Neural cell (in vitro differentiated cells): Measurements from ENCODE around the gene FOXK1.

ENCODE experiments used
- CTCF ChIP-seq: fragments of 450-650 bp; IDR thresholded peaks from 2 replicates; pipeline ENCODE4 v1.5.1; 2014; ENCODE audit warnings: antibody characterized with exemption, mild to moderate bottlenecking, moderate library complexity; ENCODE audit not compliant: poor library complexity, severe bottlenecking
- EP300 ChIP-seq: fragments of 450-650 bp; conservative IDR thresholded peaks from 2 replicates; pipeline ENCODE4 v1.6.1; 2014; ENCODE audit warnings: antibody characterized with exemption, mild to moderate bottlenecking, moderate library complexity; ENCODE audit not compliant: poor library complexity, severe bottlenecking
- EZH2 ChIP-seq: fragments of 200-600, 300-800 bp; shearing (Covaris generic), sonication (generic); IDR thresholded peaks from 2 replicates; pipeline ENCODE4 v1.6.1; 2014; ENCODE audit warnings: antibody characterized with exemption, low read length, borderline replicate concordance, mild to moderate bottlenecking; ENCODE audit not compliant: insufficient read depth, poor library complexity, severe bottlenecking
- POLR2AphosphoS5 ChIP-seq: IDR thresholded peaks from 2 replicates; pipeline ENCODE4 v1.6.1; 2012
- REST ChIP-seq: IDR thresholded peaks from 2 replicates; pipeline ENCODE4 v1.6.1; 2012; ENCODE audit warnings: borderline replicate concordance
- SMC3 ChIP-seq: fragments of 450-650 bp; conservative IDR thresholded peaks from 2 replicates; pipeline ENCODE4 v1.6.1; 2014; ENCODE audit warnings: antibody characterized with exemption, mild to moderate bottlenecking, moderate library complexity; ENCODE audit not compliant: poor library complexity

GRCh38 chr7:4663239-4664018 is 18.7 kb upstream of the FOXK1 start:
- TF ChIP-seq POLR2AphosphoS5 (no peak), CTCF (no peak), EP300 (no peak), EZH2 (no peak), REST (no peak), SMC3 (no peak)
